ENCODE results near the gene TMEM234.
"Not testable (repeated sequence)": the region's sequence is repeated elsewhere in the genome, so short reads cannot be mapped to it uniquely, and the experiment has no call there.

Gene TMEM234

GRCh38 chr1:32221980-32222755 is at the start of gene TMEM234, which contains the start of gene EIF3I:
TMEM234 (minus strand) TSS chr1:32222353; CDS start chr1:32222322, 31 bp downstream.
EIF3I (plus strand) TSS chr1:32222407; CDS start chr1:32222442, 35 bp downstream.
- peak; percentile 91 for DNase-seq

- DNase-seq: no peak
These were observed 47.6 kb upstream of the TMEM234 start for GRCh38 chr1:32269744-32270143.

GRCh38 chr1:32266921-32267591 is 44.9 kb upstream of the TMEM234 start:
- no peak for DNase-seq

GRCh38 chr1:32265846-32266245 is 43.7 kb upstream of the TMEM234 start:
- DNase-seq: no peak

- no peak for DNase-seq
These were observed 41.6 kb upstream of the TMEM234 start for GRCh38 chr1:32263744-32264143.

GRCh38 chr1:32263236-32263593 is 41.1 kb upstream of the TMEM234 start:
- not testable (repeated sequence) for DNase-seq

- DNase-seq: no peak
These were observed 35.0 kb upstream of the TMEM234 start for GRCh38 chr1:32257227-32257508.

- no peak for DNase-seq
These were observed 34.5 kb upstream of the TMEM234 start for GRCh38 chr1:32256473-32257226.

- DNase-seq: no peak
These were observed 33.2 kb upstream of the TMEM234 start for GRCh38 chr1:32255072-32256071.

GRCh38 chr1:32250893-32251716 is 29.0 kb upstream of the TMEM234 start, which contains the start of gene LCK:
LCK (plus strand) TSS chr1:32251265; CDS start chr1:32274330, 23,065 bp downstream.
- peak; percentile 88 for DNase-seq

- DNase-seq: peak; percentile 84
These were observed 27.8 kb upstream of the TMEM234 start for GRCh38 chr1:32249831-32250525.

- peak; percentile 93 for DNase-seq
These were observed 26.1 kb upstream of the TMEM234 start for GRCh38 chr1:32247983-32248889.

- no peak for DNase-seq
These were observed 25.3 kb upstream of the TMEM234 start for GRCh38 chr1:32247452-32247851.

- no peak for DNase-seq
These were observed 24.7 kb upstream of the TMEM234 start, which contains the start of gene FAM167B for GRCh38 chr1:32246888-32247273. FAM167B (plus strand) TSS chr1:32247222; CDS start chr1:32247422, 200 bp downstream.

- DNase-seq: no peak
These were observed 20.2 kb upstream of the TMEM234 start for GRCh38 chr1:32242341-32242851.

- no peak for DNase-seq
These were observed 19.0 kb upstream of the TMEM234 start for GRCh38 chr1:32241001-32241763.

- peak; percentile 80 for DNase-seq
These were observed 18.2 kb upstream of the TMEM234 start for GRCh38 chr1:32240140-32240951.

GRCh38 chr1:32239790-32240139 is 17.6 kb upstream of the TMEM234 start:
- DNase-seq: no peak

All from activated CD8-positive, alpha-beta memory T cell treated with anti-CD3 and anti-CD28 coated beads, Interleukin-2, amount 50 U/mL, for 48 hours (primary cell).